ENCODE measurements around the gene DACH2.
A peak's percentile ranks its signal among the peaks of the same experiment; 100 is the strongest.

DACH2 gene

DNA sequence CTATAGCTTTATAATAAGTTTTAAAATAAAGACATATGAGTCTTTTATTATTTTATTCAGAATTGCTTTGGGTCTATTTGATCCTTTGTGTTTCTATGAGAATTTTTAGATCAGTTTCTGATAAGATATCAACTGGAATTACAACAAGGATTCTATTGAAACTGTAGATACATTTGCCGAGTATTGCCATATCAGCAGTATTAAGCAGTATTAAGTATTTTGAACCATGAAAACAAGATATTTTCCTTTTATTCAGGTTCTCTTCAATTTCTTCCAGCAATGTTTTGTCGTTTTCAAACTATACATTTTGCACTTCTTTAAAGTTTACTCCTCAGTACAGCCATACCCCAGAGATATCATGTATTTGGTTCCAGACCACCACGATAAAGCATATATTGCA is 598.8 kb downstream of the DACH2 start:
- no peak overlapping the region for H3K27ac ChIP-seq (ENCODE audit: low read depth, low read length, poor library complexity, severe bottlenecking)
- no peak for TF ChIP-seq EZH2 (IDR thresholded peaks at IDR 0.05; ENCODE audit: borderline replicate concordance, low read length)
- TF ChIP-seq, protein P1, sequence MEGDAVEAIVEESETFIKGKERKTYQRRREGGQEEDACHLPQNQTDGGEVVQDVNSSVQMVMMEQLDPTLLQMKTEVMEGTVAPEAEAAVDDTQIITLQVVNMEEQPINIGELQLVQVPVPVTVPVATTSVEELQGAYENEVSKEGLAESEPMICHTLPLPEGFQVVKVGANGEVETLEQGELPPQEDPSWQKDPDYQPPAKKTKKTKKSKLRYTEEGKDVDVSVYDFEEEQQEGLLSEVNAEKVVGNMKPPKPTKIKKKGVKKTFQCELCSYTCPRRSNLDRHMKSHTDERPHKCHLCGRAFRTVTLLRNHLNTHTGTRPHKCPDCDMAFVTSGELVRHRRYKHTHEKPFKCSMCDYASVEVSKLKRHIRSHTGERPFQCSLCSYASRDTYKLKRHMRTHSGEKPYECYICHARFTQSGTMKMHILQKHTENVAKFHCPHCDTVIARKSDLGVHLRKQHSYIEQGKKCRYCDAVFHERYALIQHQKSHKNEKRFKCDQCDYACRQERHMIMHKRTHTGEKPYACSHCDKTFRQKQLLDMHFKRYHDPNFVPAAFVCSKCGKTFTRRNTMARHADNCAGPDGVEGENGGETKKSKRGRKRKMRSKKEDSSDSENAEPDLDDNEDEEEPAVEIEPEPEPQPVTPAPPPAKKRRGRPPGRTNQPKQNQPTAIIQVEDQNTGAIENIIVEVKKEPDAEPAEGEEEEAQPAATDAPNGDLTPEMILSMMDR (IDR thresholded peaks at IDR 0.05; ENCODE audit: low read length) = no peak
- H4K20me1 ChIP-seq (ENCODE audit: insufficient read depth, low read length) = no peaks in the 10 kb centered on the region
- H3K27me3 ChIP-seq (ENCODE audit: insufficient read depth, low read length) = no peaks in the 10 kb centered on the region
- H3K79me2 ChIP-seq (ENCODE audit: insufficient read depth, low read length) = no peaks in the 10 kb centered on the region
- no peaks in the 10 kb centered on the region for H3K9me2 ChIP-seq (ENCODE audit: low read depth, low read length)
- H3K4me2 ChIP-seq (ENCODE audit: low read length) = no peak overlapping the region
- no peaks in the 10 kb centered on the region for H3K4me1 ChIP-seq (ENCODE audit: insufficient read depth, low read length, severe bottlenecking)
- H2AFZ ChIP-seq (ENCODE audit: low read length) = no peak overlapping the region
- no peaks in the 10 kb centered on the region for H3F3A ChIP-seq (ENCODE audit: insufficient read depth, low read length)
- H3K4me3 ChIP-seq (ENCODE audit: low read depth, low read length, poor library complexity, severe bottlenecking) = no peak overlapping the region
- no peaks in the 10 kb centered on the region for H3K9me3 ChIP-seq (ENCODE audit: low read length)
- no peaks in the 10 kb centered on the region for H3K36me3 ChIP-seq (ENCODE audit: insufficient read depth, low read length)
- no peak overlapping the region for H3K9ac ChIP-seq (ENCODE audit: low read length)

GRCh38 chrX:86805241-86805640 is 657.0 kb downstream of the DACH2 start:
- H3K36me3 ChIP-seq (ENCODE audit: insufficient read depth, low read length) = no peaks in the 10 kb centered on the region
- H3K9ac ChIP-seq (ENCODE audit: low read length) = no peak overlapping the region
- no peaks in the 10 kb centered on the region for H3K79me2 ChIP-seq (ENCODE audit: insufficient read depth, low read length)
- H3K4me1 ChIP-seq (ENCODE audit: insufficient read depth, low read length, severe bottlenecking) = no peaks in the 10 kb centered on the region
- TF ChIP-seq, protein P1 (IDR thresholded peaks at IDR 0.05; ENCODE audit: low read length) = no peak
- TF ChIP-seq EZH2 (IDR thresholded peaks at IDR 0.05; ENCODE audit: borderline replicate concordance, low read length) = no peak
- H3K4me2 ChIP-seq (ENCODE audit: low read length) = no peak overlapping the region
- no peaks in the 10 kb centered on the region for H3K9me3 ChIP-seq (ENCODE audit: low read length)
- no peaks in the 10 kb centered on the region for H3K9me2 ChIP-seq (ENCODE audit: low read depth, low read length)
- H3K27ac ChIP-seq (ENCODE audit: low read depth, low read length, poor library complexity, severe bottlenecking) = no peak overlapping the region
- H3F3A ChIP-seq (ENCODE audit: insufficient read depth, low read length) = no peaks in the 10 kb centered on the region
- H2AFZ ChIP-seq (ENCODE audit: low read length) = no peak overlapping the region
- H4K20me1 ChIP-seq (ENCODE audit: insufficient read depth, low read length) = no peaks in the 10 kb centered on the region
- H3K27me3 ChIP-seq (ENCODE audit: insufficient read depth, low read length) = no peaks in the 10 kb centered on the region
- no peak overlapping the region for H3K4me3 ChIP-seq (ENCODE audit: low read depth, low read length, poor library complexity, severe bottlenecking)

DNA sequence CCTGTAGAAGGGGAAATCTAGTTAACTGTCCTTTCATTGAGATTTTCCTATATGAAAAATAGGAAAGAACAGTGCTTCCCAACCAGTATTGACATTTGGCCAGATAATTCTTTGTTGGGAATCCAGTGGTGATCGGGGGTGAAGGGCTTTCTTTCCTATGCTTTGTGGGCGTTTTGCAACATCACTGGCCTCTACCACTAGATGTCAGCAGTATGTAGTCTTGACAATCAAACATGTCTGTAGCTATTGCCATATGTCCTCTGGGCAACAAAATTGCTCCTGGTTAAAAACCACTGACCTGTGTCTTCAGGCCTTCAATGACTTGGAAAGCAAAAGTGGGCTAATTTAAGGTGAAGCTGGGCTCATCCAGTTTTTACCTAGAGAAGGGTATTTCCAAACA is 658.5 kb downstream of the DACH2 start:
- TF ChIP-seq, protein P1 (IDR thresholded peaks at IDR 0.05; ENCODE audit: low read length) = peak; percentile 32; the same call in 1 of the 2 replicates
- no peak for TF ChIP-seq EZH2 (IDR thresholded peaks at IDR 0.05; ENCODE audit: borderline replicate concordance, low read length)
- Histone ChIP-seq H3K36me3 (ENCODE audit: insufficient read depth, low read length) (no peaks in the 10 kb centered on the region), H3K9ac (ENCODE audit: low read length) (no peak overlapping the region), H3K4me2 (ENCODE audit: low read length) (no peak overlapping the region), H4K20me1 (ENCODE audit: insufficient read depth, low read length) (no peaks in the 10 kb centered on the region), H3K9me2 (ENCODE audit: low read depth, low read length) (no peaks in the 10 kb centered on the region), H2AFZ (ENCODE audit: low read length) (no peak overlapping the region), H3F3A (ENCODE audit: insufficient read depth, low read length) (no peaks in the 10 kb centered on the region), H3K4me3 (ENCODE audit: low read depth, low read length, poor library complexity, severe bottlenecking) (no peak overlapping the region), H3K79me2 (ENCODE audit: insufficient read depth, low read length) (no peaks in the 10 kb centered on the region), H3K27me3 (ENCODE audit: insufficient read depth, low read length) (no peaks in the 10 kb centered on the region), H3K27ac (ENCODE audit: low read depth, low read length, poor library complexity, severe bottlenecking) (no peak overlapping the region), H3K4me1 (ENCODE audit: insufficient read depth, low read length, severe bottlenecking) (no peaks in the 10 kb centered on the region), H3K9me3 (ENCODE audit: low read length) (no peaks in the 10 kb centered on the region)

All from OCI-LY1 (cell line).